Measurements from ENCODE around the gene PAIP2. TPM values are rescaled to one million over a fixed set of nuclear protein-coding genes. Genes with fewer than 3 reads are reported as not detected.
"Not testable (repeated sequence)": the region's sequence is repeated elsewhere in the genome, so short reads cannot be mapped to it uniquely, and the experiment has no call there.

PAIP2 gene
- total and polyA plus RNA-seq, 5 donors from 2014 or later: 126 to 426 (median 350) TPM

DNA sequence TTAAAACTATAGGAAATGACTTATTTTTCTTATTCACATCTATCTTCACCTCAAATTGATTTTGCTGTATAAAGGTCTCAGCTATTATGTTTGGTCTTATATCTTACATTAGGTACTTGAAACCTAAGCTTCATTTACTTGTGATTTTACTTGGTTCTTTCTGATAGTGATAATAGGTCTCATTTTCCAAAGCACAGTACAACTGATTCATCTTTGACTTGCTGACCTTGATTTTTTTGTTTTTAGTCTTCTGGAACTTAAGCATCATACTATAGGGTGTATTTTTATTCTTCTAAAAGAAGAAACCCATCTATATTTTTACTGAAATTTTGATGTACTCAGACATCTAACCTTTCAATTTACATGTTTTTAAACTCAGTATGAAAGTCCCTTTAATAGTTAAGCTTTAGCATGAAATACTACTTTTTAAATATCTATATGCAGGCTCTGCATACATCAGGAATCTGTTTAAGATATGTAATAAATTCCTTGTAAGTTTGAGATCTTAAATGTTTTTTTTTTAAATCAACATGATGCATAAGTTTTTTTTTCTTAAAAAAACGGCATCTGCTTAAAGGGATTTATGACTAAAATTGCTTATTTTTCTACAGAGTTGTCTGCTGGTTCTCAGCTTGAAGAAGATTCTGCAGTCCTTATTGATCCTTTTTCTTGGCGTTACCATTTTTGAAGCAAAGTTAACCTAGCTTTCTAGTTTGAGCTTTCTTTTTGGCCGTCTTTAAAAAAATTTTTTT is 34.9 kb upstream of the PAIP2 start:
- Histone ChIP-seq H3K4me1 (ENCODE audit: control insufficient read depth, insufficient read depth, low read length, poor library complexity, severe bottlenecking) (peaks cover 96% of the 10 kb centered on the region), H3K36me3 (ENCODE audit: control insufficient read depth, insufficient read depth, low read length) (peaks cover 4% of the 10 kb centered on the region), H3K9me3 (ENCODE audit: control insufficient read depth in 2 of 2, low read length in 2 of 2) (no peaks in the 10 kb centered on the region), H3K27me3 (ENCODE audit: control insufficient read depth, insufficient read depth, low read length) (no peaks in the 10 kb centered on the region), H3K27ac (ENCODE audit: insufficient read depth, low read length, poor library complexity, severe bottlenecking) (peak overlapping the region; percentile 65), H3K4me3 (ENCODE audit: low read depth, low read length) (peak overlapping the region; percentile 73)
- no peak for DNase-seq
- Mint-ChIP-seq H3K4me3 (peak overlapping the region; percentile 1 to 78 (median 52)), H3K4me1 (peaks cover 66 to 94% (median 81%) of the 10 kb centered on the region in 4 donors), H3K36me3 (peaks cover 21% of the 10 kb centered on the region), H3K27me3 (no peaks in the 10 kb centered on the region), H3K27ac (peak overlapping the region in 1 of 3 donors; percentile 38), H3K9me3 (no peaks in the 10 kb centered on the region)
- ATAC-seq (ENCODE audit: low read depth in 2 of 2): no peak

DNA sequence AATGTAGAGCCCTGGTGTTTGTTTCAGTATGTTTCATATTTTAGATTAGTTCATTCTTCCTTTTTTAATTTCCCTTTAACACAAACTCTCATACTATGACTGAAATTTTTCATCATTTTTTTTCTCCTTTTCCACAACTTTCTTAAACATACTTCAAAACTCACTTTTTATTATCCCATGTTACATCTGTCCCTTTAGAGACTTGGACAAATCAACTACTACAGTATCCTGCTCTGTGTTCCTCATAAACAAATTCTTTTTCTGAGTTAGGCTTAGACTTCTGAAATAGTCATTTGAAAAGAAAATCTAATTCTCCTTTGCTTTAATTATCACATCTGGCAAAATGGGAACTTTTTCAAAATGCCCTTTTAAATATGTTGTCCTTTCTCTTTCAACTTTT is 32.9 kb upstream of the PAIP2 start:
- Mint-ChIP-seq H3K4me1 (peaks cover 57 to 90% (median 68%) of the 10 kb centered on the region in 4 donors), H3K36me3 (peaks cover 15% of the 10 kb centered on the region), H3K4me3 (peak overlapping the region; percentile 68 to 90 (median 77)), H3K27ac (peak overlapping the region in 2 of 3 donors; percentile 4 to 28), H3K9me3 (no peaks in the 10 kb centered on the region), H3K27me3 (no peaks in the 10 kb centered on the region)
- no peak for DNase-seq
- H3K9me3 ChIP-seq (ENCODE audit: control insufficient read depth in 2 of 2, low read length in 2 of 2): no peaks in the 10 kb centered on the region
- ATAC-seq (ENCODE audit: low read depth in 2 of 2): no peak
- peaks cover 4% of the 10 kb centered on the region for H3K36me3 ChIP-seq (ENCODE audit: control insufficient read depth, insufficient read depth, low read length)
- H3K4me3 ChIP-seq (ENCODE audit: low read depth, low read length): peak overlapping the region; percentile 55
- peak overlapping the region; percentile 31 for H3K27ac ChIP-seq (ENCODE audit: insufficient read depth, low read length, poor library complexity, severe bottlenecking)
- peaks cover 95% of the 10 kb centered on the region for H3K4me1 ChIP-seq (ENCODE audit: control insufficient read depth, insufficient read depth, low read length, poor library complexity, severe bottlenecking)
- H3K27me3 ChIP-seq (ENCODE audit: control insufficient read depth, insufficient read depth, low read length): no peaks in the 10 kb centered on the region

DNA sequence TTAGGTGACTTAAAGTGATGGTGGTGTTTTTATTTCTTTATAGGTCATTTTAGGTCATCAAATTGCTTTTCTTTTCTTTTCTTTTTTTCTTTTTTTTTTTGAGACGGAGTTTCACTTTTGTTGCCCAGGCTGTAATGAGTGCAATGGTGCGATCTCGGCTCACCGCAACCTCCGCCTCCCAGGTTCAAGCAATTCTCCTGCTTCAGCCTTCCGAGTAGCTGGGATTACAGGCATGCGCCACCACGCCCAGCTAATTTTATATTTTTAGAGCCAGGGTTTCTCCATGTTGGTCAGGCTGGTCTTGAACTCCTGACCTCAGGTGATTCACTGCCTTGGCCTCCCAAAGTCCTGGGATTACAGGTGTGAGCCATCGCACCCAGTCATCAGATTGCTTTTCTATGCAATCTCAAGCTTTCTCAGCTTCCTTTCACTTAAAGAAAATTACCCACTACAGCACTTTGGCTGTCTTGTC is 30.9 kb upstream of the PAIP2 start:
- H3K4me1 ChIP-seq (ENCODE audit: control insufficient read depth, insufficient read depth, low read length, poor library complexity, severe bottlenecking): peaks cover 84% of the 10 kb centered on the region
- H3K4me3 ChIP-seq (ENCODE audit: low read depth, low read length): peak overlapping the region; percentile 55
- H3K4me1 Mint-ChIP-seq: peaks cover 59 to 88% (median 67%) of the 10 kb centered on the region in 4 donors
- H3K36me3 Mint-ChIP-seq: peaks cover 18% of the 10 kb centered on the region
- peak overlapping the region; percentile 34 to 88 (median 73) for H3K4me3 Mint-ChIP-seq
- H3K9me3 ChIP-seq (ENCODE audit: control insufficient read depth in 2 of 2, low read length in 2 of 2); H3K27me3 ChIP-seq (ENCODE audit: control insufficient read depth, insufficient read depth, low read length); DNase-seq; H3K9me3 Mint-ChIP-seq; H3K27me3 Mint-ChIP-seq; ATAC-seq (ENCODE audit: low read depth in 2 of 2): not testable (repeated sequence)
- H3K36me3 ChIP-seq (ENCODE audit: control insufficient read depth, insufficient read depth, low read length): peaks cover 15% of the 10 kb centered on the region
- peak overlapping the region in 2 of 3 donors; percentile 17 to 30 for H3K27ac Mint-ChIP-seq
- H3K27ac ChIP-seq (ENCODE audit: insufficient read depth, low read length, poor library complexity, severe bottlenecking): peak overlapping the region; percentile 6

DNA sequence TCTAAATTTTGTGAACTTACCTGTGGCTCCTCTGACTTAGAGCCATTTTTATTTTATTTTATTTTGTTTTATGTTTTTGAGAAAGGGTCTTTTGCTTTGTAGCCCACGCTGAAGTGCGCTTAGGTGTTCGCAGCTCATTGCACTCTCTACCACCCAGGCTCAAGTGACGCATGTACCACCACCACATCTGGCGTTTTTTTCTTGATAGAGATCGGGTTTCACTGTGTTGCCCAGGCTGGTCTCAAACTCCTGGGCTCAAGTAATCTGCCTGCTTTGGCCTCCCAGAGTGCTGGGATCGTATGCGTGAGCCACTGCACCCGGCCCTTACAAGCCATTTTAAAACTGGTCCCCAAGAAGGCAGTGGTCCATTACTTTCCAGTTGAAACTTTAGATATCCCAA is 29.6 kb upstream of the PAIP2 start:
- H3K27me3 ChIP-seq (ENCODE audit: control insufficient read depth, insufficient read depth, low read length): no peaks in the 10 kb centered on the region
- Mint-ChIP-seq H3K27ac (no peak overlapping the region), H3K36me3 (peaks cover 26% of the 10 kb centered on the region), H3K4me3 (peak overlapping the region in 2 of 4 donors; percentile 19), H3K4me1 (peaks cover 49 to 79% (median 57%) of the 10 kb centered on the region in 4 donors), H3K9me3 (no peaks in the 10 kb centered on the region), H3K27me3 (no peaks in the 10 kb centered on the region)
- no peak overlapping the region for H3K4me3 ChIP-seq (ENCODE audit: low read depth, low read length)
- H3K4me1 ChIP-seq (ENCODE audit: control insufficient read depth, insufficient read depth, low read length, poor library complexity, severe bottlenecking): peaks cover 72% of the 10 kb centered on the region
- no peak overlapping the region for H3K27ac ChIP-seq (ENCODE audit: insufficient read depth, low read length, poor library complexity, severe bottlenecking)
- H3K36me3 ChIP-seq (ENCODE audit: control insufficient read depth, insufficient read depth, low read length): peaks cover 28% of the 10 kb centered on the region
- no peak for ATAC-seq (ENCODE audit: low read depth in 2 of 2)
- DNase-seq: no peak
- H3K9me3 ChIP-seq (ENCODE audit: control insufficient read depth in 2 of 2, low read length in 2 of 2): no peaks in the 10 kb centered on the region

DNA sequence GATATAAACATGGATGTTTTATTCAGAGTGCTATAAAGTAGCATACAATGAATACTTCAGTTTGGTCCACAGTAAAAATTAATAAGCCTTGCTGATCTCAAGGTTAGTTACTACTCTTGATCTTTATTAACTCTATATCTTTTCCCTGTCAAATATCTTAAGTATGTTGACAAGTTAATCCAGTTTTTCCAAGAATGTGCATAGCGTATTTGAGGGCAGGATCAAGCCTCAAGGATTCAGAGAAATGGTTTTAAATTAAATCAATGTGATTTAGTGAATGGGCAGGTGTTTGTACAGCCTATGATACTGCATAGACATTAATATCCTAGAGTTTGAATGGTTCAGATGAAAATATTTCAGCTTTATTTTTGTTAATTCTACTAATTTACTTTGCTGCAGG is 27.4 kb upstream of the PAIP2 start:
- Histone ChIP-seq H3K36me3 (ENCODE audit: control insufficient read depth, insufficient read depth, low read length) (peaks cover 46% of the 10 kb centered on the region), H3K27me3 (ENCODE audit: control insufficient read depth, insufficient read depth, low read length) (no peaks in the 10 kb centered on the region), H3K4me3 (ENCODE audit: low read depth, low read length) (no peak overlapping the region), H3K4me1 (ENCODE audit: control insufficient read depth, insufficient read depth, low read length, poor library complexity, severe bottlenecking) (peaks cover 50% of the 10 kb centered on the region), H3K27ac (ENCODE audit: insufficient read depth, low read length, poor library complexity, severe bottlenecking) (no peak overlapping the region), H3K9me3 (ENCODE audit: control insufficient read depth in 2 of 2, low read length in 2 of 2) (no peaks in the 10 kb centered on the region)
- DNase-seq (no peak), ATAC-seq (ENCODE audit: low read depth in 2 of 2) (no peak)
- Mint-ChIP-seq H3K27ac (no peak overlapping the region), H3K27me3 (no peaks in the 10 kb centered on the region), H3K4me1 (peaks cover 30 to 58% (median 41%) of the 10 kb centered on the region in 4 donors), H3K36me3 (peaks cover 15% of the 10 kb centered on the region), H3K9me3 (no peaks in the 10 kb centered on the region), H3K4me3 (peak overlapping the region in 1 of 4 donors; percentile 27)

DNA sequence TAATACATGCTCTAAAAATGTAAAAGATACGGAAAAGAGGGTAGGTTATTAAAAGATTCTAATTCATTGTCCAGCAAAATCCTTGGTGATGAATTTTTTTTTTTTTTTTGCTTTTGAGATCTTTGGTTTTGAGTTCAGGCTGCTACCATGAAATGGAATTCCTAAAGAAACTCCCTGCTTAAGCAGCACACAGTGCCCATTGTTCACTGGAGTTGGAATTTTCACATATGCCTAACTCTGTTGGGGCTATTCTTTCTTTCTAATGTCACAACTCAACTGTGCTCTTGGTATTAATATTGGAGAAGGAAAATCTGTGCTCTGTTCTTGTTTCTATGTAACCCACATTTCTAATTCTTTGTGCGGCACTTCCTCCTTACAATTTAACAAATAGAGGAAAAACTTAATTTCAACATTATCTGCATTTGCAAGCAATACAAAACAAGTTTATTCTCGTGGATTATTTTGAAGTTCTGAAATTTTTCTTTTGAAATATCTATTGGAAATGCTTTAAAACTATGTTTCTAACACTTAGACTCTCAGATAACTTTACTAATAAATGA is 26.5 kb upstream of the PAIP2 start:
- H3K9me3 Mint-ChIP-seq: no peaks in the 10 kb centered on the region
- peaks cover 27 to 50% (median 34%) of the 10 kb centered on the region in 4 donors for H3K4me1 Mint-ChIP-seq
- no peaks in the 10 kb centered on the region for H3K27me3 ChIP-seq (ENCODE audit: control insufficient read depth, insufficient read depth, low read length)
- no peak overlapping the region for H3K4me3 Mint-ChIP-seq
- peaks cover 43% of the 10 kb centered on the region for H3K4me1 ChIP-seq (ENCODE audit: control insufficient read depth, insufficient read depth, low read length, poor library complexity, severe bottlenecking)
- peaks cover 55% of the 10 kb centered on the region for H3K36me3 ChIP-seq (ENCODE audit: control insufficient read depth, insufficient read depth, low read length)
- ATAC-seq (ENCODE audit: low read depth in 2 of 2) (no peak), DNase-seq (no peak)
- no peaks in the 10 kb centered on the region for H3K27me3 Mint-ChIP-seq
- H3K36me3 Mint-ChIP-seq: peaks cover 15% of the 10 kb centered on the region
- H3K4me3 ChIP-seq (ENCODE audit: low read depth, low read length): no peak overlapping the region
- H3K27ac Mint-ChIP-seq: no peak overlapping the region
- no peak overlapping the region for H3K27ac ChIP-seq (ENCODE audit: insufficient read depth, low read length, poor library complexity, severe bottlenecking)
- H3K9me3 ChIP-seq (ENCODE audit: control insufficient read depth in 2 of 2, low read length in 2 of 2): no peaks in the 10 kb centered on the region

DNA sequence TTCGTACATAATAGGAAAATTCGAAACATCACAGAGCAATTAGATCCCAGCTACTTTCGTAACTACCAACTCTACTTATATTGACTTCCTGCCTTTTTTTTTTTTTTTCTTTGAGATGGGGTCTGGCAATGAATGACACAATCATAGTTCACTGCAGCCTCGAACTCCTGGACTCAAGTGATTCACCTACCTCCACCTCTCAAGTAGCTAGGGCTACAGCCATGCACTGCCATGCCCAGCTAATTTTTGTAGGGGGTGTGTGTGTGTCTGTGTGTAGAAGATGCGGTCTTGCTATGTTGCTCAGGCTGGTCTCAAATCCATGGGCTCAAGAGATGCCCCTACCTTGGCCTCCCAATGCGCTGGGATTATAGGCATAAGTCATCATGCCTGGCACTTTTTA is 5.8 kb upstream of the PAIP2 start:
- H3K9me3 ChIP-seq (ENCODE audit: control insufficient read depth in 2 of 2, low read length in 2 of 2): no peaks in the 10 kb centered on the region
- Mint-ChIP-seq H3K27me3 (no peaks in the 10 kb centered on the region), H3K27ac (peak overlapping the region in 1 of 3 donors; percentile 67), H3K4me3 (peak overlapping the region in 1 of 4 donors; percentile 52), H3K4me1 (peaks cover 5 to 17% (median 15%) of the 10 kb centered on the region in 4 donors), H3K36me3 (peaks cover 4% of the 10 kb centered on the region), H3K9me3 (no peaks in the 10 kb centered on the region)
- peaks cover 5% of the 10 kb centered on the region for H3K4me1 ChIP-seq (ENCODE audit: control insufficient read depth, insufficient read depth, low read length, poor library complexity, severe bottlenecking)
- peaks cover 18% of the 10 kb centered on the region for H3K36me3 ChIP-seq (ENCODE audit: control insufficient read depth, insufficient read depth, low read length)
- DNase-seq (no peak), ATAC-seq (ENCODE audit: low read depth in 2 of 2) (peak in 1 of 2 donors; percentile 31)
- H3K4me3 ChIP-seq (ENCODE audit: low read depth, low read length): no peak overlapping the region
- H3K27ac ChIP-seq (ENCODE audit: insufficient read depth, low read length, poor library complexity, severe bottlenecking): no peak overlapping the region
- H3K27me3 ChIP-seq (ENCODE audit: control insufficient read depth, insufficient read depth, low read length): no peaks in the 10 kb centered on the region

All from CD4-positive, CD25-positive, alpha-beta regulatory T cell (primary cell).